GM19351 (cell line): ENCODE data around the gene ZNF546.
"Not testable (repeated sequence)": the region's sequence is repeated elsewhere in the genome, so short reads cannot be mapped to it uniquely, and the experiment has no call there.

ENCODE experiments used
- ATAC-seq: cut with Tn5 transposase; IDR thresholded peaks from one replicate; pipeline ENCODE4 v1.9.1; 2021; ENCODE audit warnings: mild to moderate bottlenecking, moderate library complexity; ENCODE audit not compliant: unreplicated experiment

The ZNF546 gene

GRCh38 chr19:39996811-39997637 is at the start of gene ZNF546:
Gene ZNF546, plus strand, starts transcription at chr19:39997060. Its CDS starts 1,267 bp downstream, at chr19:39998327.
- peak; percentile 82 for ATAC-seq

- no peak for ATAC-seq
These were observed 47.7 kb upstream of the ZNF546 start for GRCh38 chr19:39949026-39949747.

- ATAC-seq, result no peak
These were observed 45.7 kb upstream of the ZNF546 start for GRCh38 chr19:39951065-39951650.

- no peak for ATAC-seq
These were observed 45.2 kb upstream of the ZNF546 start for GRCh38 chr19:39951686-39952085.

- ATAC-seq, result no peak
These were observed 42.9 kb upstream of the ZNF546 start for GRCh38 chr19:39953915-39954314.

- not testable (repeated sequence) for ATAC-seq
These were observed 39.0 kb upstream of the ZNF546 start for GRCh38 chr19:39957886-39958285.

GRCh38 chr19:39958942-39959341 is 37.9 kb upstream of the ZNF546 start:
- not testable (repeated sequence) for ATAC-seq

GRCh38 chr19:39959407-39959806 is 37.5 kb upstream of the ZNF546 start:
- not testable (repeated sequence) for ATAC-seq

- no peak for ATAC-seq
These were observed 33.0 kb upstream of the ZNF546 start for GRCh38 chr19:39963898-39964297.

GRCh38 chr19:39966617-39967016 is 30.2 kb upstream of the ZNF546 start:
- ATAC-seq, result no peak

- no peak for ATAC-seq
These were observed 29.3 kb upstream of the ZNF546 start for GRCh38 chr19:39967561-39967960.

GRCh38 chr19:39968789-39969188 is 28.1 kb upstream of the ZNF546 start:
- no peak for ATAC-seq

GRCh38 chr19:39969266-39969665 is 27.6 kb upstream of the ZNF546 start:
- no peak for ATAC-seq

- ATAC-seq, result no peak
These were observed 27.0 kb upstream of the ZNF546 start for GRCh38 chr19:39969681-39970424.

GRCh38 chr19:39970425-39970674 is 26.5 kb upstream of the ZNF546 start:
- peak; percentile 20 for ATAC-seq

GRCh38 chr19:39970675-39971379 is 26.0 kb upstream of the ZNF546 start, which contains the start of gene PSMC4:
Gene PSMC4, plus strand, starts transcription at chr19:39971165. Its CDS starts 38 bp downstream, at chr19:39971203.
- peak; percentile 95 for ATAC-seq

GRCh38 chr19:39971380-39972035 is 25.4 kb upstream of the ZNF546 start:
- no peak for ATAC-seq

- ATAC-seq, result no peak
These were observed 22.3 kb upstream of the ZNF546 start for GRCh38 chr19:39974377-39975155.

- ATAC-seq, result no peak
These were observed 14.0 kb upstream of the ZNF546 start for GRCh38 chr19:39982883-39983282.
